Stimulated activated naive CD4-positive, alpha-beta T cell (primary cell): ENCODE data around the gene NME3.

Experiments
- DNase-seq, 6 experiments: peaks; one replicate each; lab custom pipeline; 2025; lab: John Stamatoyannopoulos, UW

NME3 gene

GRCh38 chr16:1793578-1794220 lies 22.4 kb upstream of the NME3 start, which contains the start of gene IGFALS:
Gene IGFALS, minus strand, starts transcription at chr16:1793705. Its CDS starts 53 bp downstream, at chr16:1793652.
- DNase-seq, result no peak

- no peak for DNase-seq
Measured at GRCh38 chr16:1792836-1793577, 21.7 kb upstream of the NME3 start.

GRCh38 chr16:1791943-1792812 lies 20.8 kb upstream of the NME3 start:
- no peak for DNase-seq

- DNase-seq, result no peak
Measured at GRCh38 chr16:1791256-1791942, 20.1 kb upstream of the NME3 start.

GRCh38 chr16:1790611-1791255 lies 19.4 kb upstream of the NME3 start:
- DNase-seq, result no peak

GRCh38 chr16:1790261-1790610 lies 18.9 kb upstream of the NME3 start:
- no peak for DNase-seq

GRCh38 chr16:1789643-1790045 lies 18.3 kb upstream of the NME3 start:
- no peak for DNase-seq

- no peak for DNase-seq
Measured at GRCh38 chr16:1788708-1789100, 17.4 kb upstream of the NME3 start.

- no peak for DNase-seq
Measured at GRCh38 chr16:1788095-1788707, 16.9 kb upstream of the NME3 start.

- DNase-seq, result no peak
Measured at GRCh38 chr16:1787322-1788094, 16.2 kb upstream of the NME3 start.

GRCh38 chr16:1787056-1787321 lies 15.6 kb upstream of the NME3 start:
- no peak for DNase-seq

- no peak for DNase-seq
Measured at GRCh38 chr16:1786242-1787055, 15.1 kb upstream of the NME3 start.

GRCh38 chr16:1785846-1786170 lies 14.5 kb upstream of the NME3 start:
- no peak for DNase-seq

GRCh38 chr16:1784977-1785845 lies 13.9 kb upstream of the NME3 start:
- DNase-seq, result no peak

- DNase-seq, result peak; percentile 94 to 99 (median 97)
Measured at GRCh38 chr16:1782408-1783264, 11.3 kb upstream of the NME3 start, which contains the start of the genes NUBP2 and SPSB3. Gene NUBP2, plus strand, starts transcription at chr16:1782960. Its CDS starts 61 bp downstream, at chr16:1783021. Gene SPSB3, minus strand, starts transcription at chr16:1782571. Its CDS starts 1,088 bp downstream, at chr16:1781483.

- peak in 4 of 6 experiments; percentile 47 to 63 (median 54) for DNase-seq
Measured at GRCh38 chr16:1781758-1782407, 10.5 kb upstream of the NME3 start.

GRCh38 chr16:1781254-1781653 lies 9.9 kb upstream of the NME3 start:
- no peak for DNase-seq
